Body of pancreas (tissue), 4 donors: ENCODE results near the gene KRTAP10-11.
"Not testable (repeated sequence)": the region's sequence is repeated elsewhere in the genome, so short reads cannot be mapped to it uniquely, and the experiment has no call there.

Experiments
- POLR2A ChIP-seq, 3 donors: fragments of 450-650 bp; IDR thresholded peaks; one replicate each; pipeline ENCODE4 v1.6.1; 2016; ENCODE audit warnings: antibody characterized with exemption in 3 of 3, mild to moderate bottlenecking in 2 of 3
- TF ChIP-seq, protein P1 (sequence below), 7 experiments: fragments of 450-650 bp in 4 of 7; fragments of 200-600 bp in 3 of 7; sonication (generic) in 3 of 7; IDR thresholded peaks; one replicate each; pipeline ENCODE4 v1.5.1; 2016 to 2019; ENCODE audit warnings: antibody characterized with exemption in 7 of 7

DNA sequence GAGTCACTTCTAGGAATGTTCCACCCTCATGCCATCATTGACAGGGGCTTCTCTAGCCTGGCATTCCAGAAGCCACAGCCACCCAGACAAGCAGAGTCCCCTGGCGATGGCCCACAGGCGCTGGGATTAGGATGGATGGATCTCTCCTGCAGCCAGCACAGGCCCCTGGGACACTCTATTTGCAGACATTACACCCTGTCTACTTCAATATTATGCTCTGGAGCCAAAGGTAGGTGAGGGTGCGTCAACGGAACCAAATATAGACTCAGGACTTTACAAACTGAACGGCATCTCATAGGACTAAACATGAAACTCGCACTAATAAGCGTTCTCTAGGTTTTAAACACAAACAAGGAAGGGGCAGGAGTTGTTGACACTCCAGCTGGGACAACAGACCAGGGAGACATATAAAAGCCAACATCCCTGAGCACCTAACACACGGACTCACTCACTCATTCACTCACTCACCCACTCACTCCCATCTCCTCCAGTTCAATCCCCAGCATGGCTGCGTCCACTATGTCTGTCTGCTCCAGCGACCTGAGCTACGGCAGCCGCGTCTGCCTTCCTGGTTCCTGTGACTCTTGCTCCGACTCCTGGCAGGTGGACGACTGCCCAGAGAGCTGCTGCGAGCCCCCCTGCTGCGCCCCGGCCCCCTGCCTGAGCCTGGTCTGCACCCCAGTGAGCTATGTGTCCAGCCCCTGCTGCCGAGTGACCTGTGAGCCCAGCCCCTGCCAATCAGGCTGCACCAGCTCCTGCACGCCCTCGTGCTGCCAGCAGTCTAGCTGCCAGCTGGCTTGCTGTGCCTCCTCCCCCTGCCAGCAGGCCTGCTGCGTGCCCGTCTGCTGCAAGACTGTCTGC is 45.9 kb upstream of the KRTAP10-11 start, which contains the start of gene KRTAP10-7:
- not testable (repeated sequence) for TF ChIP-seq POLR2A (IDR thresholded peaks at IDR 0.05)
- TF ChIP-seq, protein P1, sequence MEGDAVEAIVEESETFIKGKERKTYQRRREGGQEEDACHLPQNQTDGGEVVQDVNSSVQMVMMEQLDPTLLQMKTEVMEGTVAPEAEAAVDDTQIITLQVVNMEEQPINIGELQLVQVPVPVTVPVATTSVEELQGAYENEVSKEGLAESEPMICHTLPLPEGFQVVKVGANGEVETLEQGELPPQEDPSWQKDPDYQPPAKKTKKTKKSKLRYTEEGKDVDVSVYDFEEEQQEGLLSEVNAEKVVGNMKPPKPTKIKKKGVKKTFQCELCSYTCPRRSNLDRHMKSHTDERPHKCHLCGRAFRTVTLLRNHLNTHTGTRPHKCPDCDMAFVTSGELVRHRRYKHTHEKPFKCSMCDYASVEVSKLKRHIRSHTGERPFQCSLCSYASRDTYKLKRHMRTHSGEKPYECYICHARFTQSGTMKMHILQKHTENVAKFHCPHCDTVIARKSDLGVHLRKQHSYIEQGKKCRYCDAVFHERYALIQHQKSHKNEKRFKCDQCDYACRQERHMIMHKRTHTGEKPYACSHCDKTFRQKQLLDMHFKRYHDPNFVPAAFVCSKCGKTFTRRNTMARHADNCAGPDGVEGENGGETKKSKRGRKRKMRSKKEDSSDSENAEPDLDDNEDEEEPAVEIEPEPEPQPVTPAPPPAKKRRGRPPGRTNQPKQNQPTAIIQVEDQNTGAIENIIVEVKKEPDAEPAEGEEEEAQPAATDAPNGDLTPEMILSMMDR (IDR thresholded peaks at IDR 0.05), result not testable (repeated sequence)
